ENCODE measurements around the gene SMOC1. TPM values are rescaled to one million over a fixed set of nuclear protein-coding genes. Genes with fewer than 3 reads are reported as not detected.

The SMOC1 gene
- total RNA-seq, 1 experiment from 2014 or later = 0.68 TPM

GRCh38 chr14:69983317-69983716 lies 104.1 kb downstream of the SMOC1 start:
- H2BK15ac ChIP-seq (ENCODE audit: low read depth, low read length) = no peak overlapping the region
- Mint-ChIP-seq H3K4me3 (no peak overlapping the region), H3K36me3 (ENCODE audit: insufficient read depth in 1 of 3, low read depth in 3 of 3) (peaks cover 0 to 4% (median 3%) of the 10 kb centered on the region in 3 experiments; a peak in 5 of 7 replicates), H3K27ac (no peak overlapping the region), H3K9me3 (peaks cover 0 to 5% of the 10 kb centered on the region in 2 experiments; a peak in 2 of 5 replicates), H3K4me1 (peaks cover 47 to 48% of the 10 kb centered on the region in 2 experiments), H3K27me3 (ENCODE audit: low read depth) (peaks cover 9% of the 10 kb centered on the region)
- no peak overlapping the region for H3K18ac ChIP-seq (ENCODE audit: insufficient read length, low read depth, low read length)
- H3K9me3 ChIP-seq (ENCODE audit: control insufficient read depth, low read depth, low read length) = no peaks in the 10 kb centered on the region
- no peaks in the 10 kb centered on the region for H4K20me1 ChIP-seq (ENCODE audit: control insufficient read depth, insufficient read depth, insufficient read length)
- no peak for DNase-seq
- TF ChIP-seq, protein P1, sequence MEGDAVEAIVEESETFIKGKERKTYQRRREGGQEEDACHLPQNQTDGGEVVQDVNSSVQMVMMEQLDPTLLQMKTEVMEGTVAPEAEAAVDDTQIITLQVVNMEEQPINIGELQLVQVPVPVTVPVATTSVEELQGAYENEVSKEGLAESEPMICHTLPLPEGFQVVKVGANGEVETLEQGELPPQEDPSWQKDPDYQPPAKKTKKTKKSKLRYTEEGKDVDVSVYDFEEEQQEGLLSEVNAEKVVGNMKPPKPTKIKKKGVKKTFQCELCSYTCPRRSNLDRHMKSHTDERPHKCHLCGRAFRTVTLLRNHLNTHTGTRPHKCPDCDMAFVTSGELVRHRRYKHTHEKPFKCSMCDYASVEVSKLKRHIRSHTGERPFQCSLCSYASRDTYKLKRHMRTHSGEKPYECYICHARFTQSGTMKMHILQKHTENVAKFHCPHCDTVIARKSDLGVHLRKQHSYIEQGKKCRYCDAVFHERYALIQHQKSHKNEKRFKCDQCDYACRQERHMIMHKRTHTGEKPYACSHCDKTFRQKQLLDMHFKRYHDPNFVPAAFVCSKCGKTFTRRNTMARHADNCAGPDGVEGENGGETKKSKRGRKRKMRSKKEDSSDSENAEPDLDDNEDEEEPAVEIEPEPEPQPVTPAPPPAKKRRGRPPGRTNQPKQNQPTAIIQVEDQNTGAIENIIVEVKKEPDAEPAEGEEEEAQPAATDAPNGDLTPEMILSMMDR (conservative IDR thresholded peaks at IDR 0.05) = no peak
- H2BK12ac ChIP-seq (ENCODE audit: insufficient read length, low read depth, low read length) = no peak overlapping the region
- no peak overlapping the region for H2BK5ac ChIP-seq (ENCODE audit: insufficient read length, low read length)
- no peak overlapping the region for H3K14ac ChIP-seq (ENCODE audit: insufficient read depth, low read length)
- no peak overlapping the region for H3T11ph ChIP-seq (ENCODE audit: low read length)
- no peak overlapping the region for H3K56ac ChIP-seq (ENCODE audit: insufficient read length, low read depth, low read length)
- H4K8ac ChIP-seq (replicated peaks; ENCODE audit: insufficient read length, low read depth, low read length) = no peak overlapping the region
- H3K9ac ChIP-seq (ENCODE audit: extremely low read depth, insufficient read length, low read length) = no peak overlapping the region
- no peak overlapping the region for H3K23ac ChIP-seq (ENCODE audit: insufficient read length, low read depth, low read length)
- H3K4me1 ChIP-seq (ENCODE audit: insufficient read depth, low read length) = peaks cover 3% of the 10 kb centered on the region; the same call in 1 of the 2 replicates
- no CpG with 5 or more reads among the region's 4 CpGs for WGBS (ENCODE audit: extremely low coverage, insufficient read length, low lambda C conversion rate)
- H2BK20ac ChIP-seq (ENCODE audit: low read depth, low read length, poor library complexity, severe bottlenecking) = no peak overlapping the region
- H3K27ac ChIP-seq (ENCODE audit: insufficient read length, low read depth, low read length) = no peak overlapping the region
- H2BK120ac ChIP-seq (ENCODE audit: low read depth, low read length, poor library complexity, severe bottlenecking) = no peak overlapping the region
- H2AK5ac ChIP-seq (ENCODE audit: insufficient read length, low read length) = no peak overlapping the region
- H3K23me2 ChIP-seq (ENCODE audit: insufficient read length, low read depth, low read length, poor library complexity, severe bottlenecking) = no peaks in the 10 kb centered on the region
- H2AFZ ChIP-seq (ENCODE audit: low read length) = no peak overlapping the region
- no peak overlapping the region for H3K4me2 ChIP-seq (ENCODE audit: insufficient read depth, insufficient read length, low read length)
- no peak overlapping the region for H3K4ac ChIP-seq (ENCODE audit: low read depth, low read length)
- H4K91ac ChIP-seq (ENCODE audit: insufficient read length, low read depth, low read length) = no peak overlapping the region
- no peak overlapping the region for H4K5ac ChIP-seq (ENCODE audit: insufficient read length, low read depth, low read length)
- no peaks in the 10 kb centered on the region for H3K79me2 ChIP-seq (ENCODE audit: insufficient read depth, low read length)
- no peaks in the 10 kb centered on the region; the same call in 1 of the 2 replicates for H3K27me3 ChIP-seq (ENCODE audit: insufficient read depth, low read length)
- H3K79me1 ChIP-seq (ENCODE audit: insufficient read depth, low read depth, low read length, poor library complexity, severe bottlenecking) = no peaks in the 10 kb centered on the region

Data from H9 (cell line).